AG09309 (cell line): ENCODE data around the gene PCSK1.

Experiments used
- DNase-seq: peaks from one replicate; pipeline ENCODE4 v3.0.0-alpha.2; 2010; ENCODE audit warnings: low read depth
- H3K4me3 ChIP-seq: 2 replicates; pipeline ENCODE4 v1.5.1; 2011; ENCODE audit warnings: mild to moderate bottlenecking, low read depth, low read length, moderate library complexity; ENCODE audit not compliant: control insufficient read depth
- CTCF ChIP-seq: IDR thresholded peaks from 2 replicates; pipeline ENCODE4 v1.5.1; 2011; ENCODE audit warnings: mild to moderate bottlenecking, low read depth, low read length, inconsistent platforms; ENCODE audit not compliant: insufficient read depth, control insufficient read depth; ENCODE audit errors: missing control alignments

The PCSK1 gene

GRCh38 chr5:96410013-96410412 lies 23.0 kb downstream of the PCSK1 start:
- H3K4me3 ChIP-seq = no peak overlapping the region
- no peak for DNase-seq
- TF ChIP-seq CTCF = no peak

GRCh38 chr5:96408841-96409538 lies 24.1 kb downstream of the PCSK1 start:
- no peak overlapping the region for H3K4me3 ChIP-seq
- TF ChIP-seq CTCF = no peak
- DNase-seq = no peak

- H3K4me3 ChIP-seq = no peak overlapping the region
- TF ChIP-seq CTCF = no peak
- DNase-seq = peak; percentile 86
Measured at GRCh38 chr5:96408210-96408777, 24.8 kb downstream of the PCSK1 start.

- no peak overlapping the region for H3K4me3 ChIP-seq
- DNase-seq = no peak
- TF ChIP-seq CTCF = no peak
Measured at GRCh38 chr5:96407436-96407835, 25.6 kb downstream of the PCSK1 start.

- H3K4me3 ChIP-seq = no peak overlapping the region
- no peak for TF ChIP-seq CTCF
- no peak for DNase-seq
Measured at GRCh38 chr5:96404191-96404867, 28.7 kb downstream of the PCSK1 start.

- no peak for DNase-seq
- no peak overlapping the region for H3K4me3 ChIP-seq
- no peak for TF ChIP-seq CTCF
Measured at GRCh38 chr5:96402500-96402899, 30.5 kb downstream of the PCSK1 start.
